Cardiac fibroblast (primary cell): Measurements from ENCODE around the gene UBE2R2.
"Not testable (repeated sequence)": the region's sequence is repeated elsewhere in the genome, so short reads cannot be mapped to it uniquely, and the experiment has no call there.

Experiments
- DNase-seq, 2 donors: peaks; one replicate each; pipeline versions ENCODE4 v3.0.0 to v3.0.0-alpha.2; 2010; ENCODE audit warnings: low read depth in 2 of 2
- H3K4me3 ChIP-seq, 2 donors: replicated peaks in 1 of 2; 1 replicate in 1 of 2; 2 replicates in 1 of 2; pipeline ENCODE4 v1.5.1; 2011; ENCODE audit warnings: low read depth in 2 of 2, low read length in 2 of 2, mild to moderate bottlenecking in 2 of 2, moderate library complexity in 1 of 2
- CTCF ChIP-seq: IDR thresholded peaks from one replicate; pipeline ENCODE4 v1.5.1; 2011; ENCODE audit warnings: low read depth, mild to moderate bottlenecking, low read length, inconsistent platforms

UBE2R2 gene

GRCh38 chr9:33816327-33817252, at the start of gene UBE2R2:
Gene UBE2R2, plus strand, starts transcription at chr9:33817160. Its CDS starts 598 bp downstream, at chr9:33817758.
- H3K4me3 ChIP-seq = peak within 1 kb of the TSS; percentile 85 to 90
- peak; percentile 91 to 96 for DNase-seq
- no peak for TF ChIP-seq CTCF

GRCh38 chr9:33770156-33770880, 46.6 kb upstream of the UBE2R2 start:
- not testable (repeated sequence) for H3K4me3 ChIP-seq
- peak in 1 of 2 donors; percentile 68 for DNase-seq

GRCh38 chr9:33773135-33773534, 43.8 kb upstream of the UBE2R2 start:
- not testable (repeated sequence) for DNase-seq, H3K4me3 ChIP-seq

- not testable (repeated sequence) for H3K4me3 ChIP-seq, DNase-seq
Observed at GRCh38 chr9:33774074-33774659, 42.8 kb upstream of the UBE2R2 start.

GRCh38 chr9:33776578-33776977, 40.4 kb upstream of the UBE2R2 start:
- TF ChIP-seq CTCF = no peak
- no peak overlapping the region for H3K4me3 ChIP-seq
- no peak for DNase-seq

- DNase-seq = peak; percentile 76 to 79
- no peak overlapping the region for H3K4me3 ChIP-seq
- TF ChIP-seq CTCF = peak; percentile 83
Observed at GRCh38 chr9:33778700-33779351, 38.1 kb upstream of the UBE2R2 start.

- no peak overlapping the region for H3K4me3 ChIP-seq
- TF ChIP-seq CTCF = no peak
- DNase-seq = no peak
Observed at GRCh38 chr9:33780276-33780675, 36.7 kb upstream of the UBE2R2 start.

GRCh38 chr9:33781736-33782135, 35.2 kb upstream of the UBE2R2 start:
- no peak overlapping the region for H3K4me3 ChIP-seq
- no peak for TF ChIP-seq CTCF
- DNase-seq = no peak
